HL-60 (cell line): ENCODE results near the gene SDK1.

Experiments
- GABPA ChIP-seq: IDR thresholded peaks from 2 replicates; pipeline ENCODE4 v1.6.1; 2012; ENCODE audit warnings: low read depth
- POLR2AphosphoS5 ChIP-seq: IDR thresholded peaks from 2 replicates; pipeline ENCODE4 v1.6.1; 2012; ENCODE audit warnings: low read depth

DNA sequence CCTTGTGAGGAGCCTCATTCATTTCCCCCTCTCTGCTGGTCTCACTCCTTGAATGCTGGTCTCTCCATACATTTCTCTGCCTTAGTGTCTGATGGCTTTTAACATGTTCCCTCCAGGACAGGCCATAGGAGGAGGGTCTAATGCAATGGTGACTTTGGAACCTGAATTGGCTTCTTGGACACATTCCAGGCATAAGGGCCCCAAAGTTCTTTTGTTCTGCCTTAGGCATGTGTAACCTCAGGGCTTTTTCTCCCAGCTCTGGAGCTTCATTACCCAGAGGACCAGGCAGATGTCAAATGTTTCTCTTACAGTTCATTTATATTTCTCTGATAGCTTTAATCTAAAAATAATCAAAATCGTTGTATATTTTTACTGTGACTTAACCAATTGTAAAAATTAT, 162.6 kb downstream of the SDK1 start:
- no peak for TF ChIP-seq POLR2AphosphoS5
- TF ChIP-seq GABPA, result no peak
